GM21526 (cell line): Measurements from ENCODE around the gene OTOP2.
"Not testable (repeated sequence)": the region's sequence is repeated elsewhere in the genome, so short reads cannot be mapped to it uniquely, and the experiment has no call there.

Experiments used
- ATAC-seq: cut with Tn5 transposase; IDR thresholded peaks from one replicate; pipeline ENCODE4 v1.9.1; 2021; ENCODE audit warnings: moderate library complexity; ENCODE audit not compliant: unreplicated experiment, low FRiP score

Gene OTOP2

DNA sequence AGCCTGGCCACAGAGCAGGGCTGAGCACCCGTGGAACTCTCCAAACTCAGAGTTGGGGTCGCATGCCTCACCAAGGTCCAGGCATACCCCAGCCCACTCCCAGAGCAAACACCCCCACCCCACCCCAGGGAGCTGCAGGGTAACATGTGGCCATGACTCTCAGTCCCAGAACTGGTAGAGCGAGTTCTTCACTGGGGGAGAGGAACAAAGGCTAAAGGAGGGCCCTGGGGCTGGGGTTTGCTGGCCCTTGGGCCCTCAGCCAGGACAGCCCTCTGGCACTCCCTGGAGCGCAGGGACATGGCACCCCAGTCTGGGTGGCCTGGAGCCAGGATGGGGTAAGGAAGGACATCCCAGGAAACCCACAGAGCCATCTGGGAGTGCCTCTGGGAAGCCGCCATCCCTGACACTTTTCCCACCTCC, 44.3 kb downstream of the OTOP2 start:
- ATAC-seq: no peak

DNA sequence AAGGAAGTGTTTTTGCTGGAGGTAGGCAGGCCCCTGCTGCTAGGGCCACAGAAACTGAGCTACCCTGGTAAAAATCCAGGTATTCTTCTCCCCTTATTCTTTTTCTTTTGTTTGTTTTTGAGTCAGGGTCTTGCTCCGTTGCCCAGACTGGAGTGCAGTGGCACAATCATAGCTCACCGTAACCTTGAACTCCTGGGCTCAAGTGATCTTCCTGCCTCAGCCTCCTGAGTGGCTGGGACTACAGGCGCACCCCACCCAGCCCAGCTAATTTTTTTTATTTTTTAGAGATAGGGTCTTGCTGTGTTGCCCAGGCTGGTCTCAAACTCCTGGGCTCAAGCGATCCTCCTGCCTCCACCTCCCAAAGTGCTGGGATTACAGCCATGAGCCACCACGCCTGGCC, 45.4 kb downstream of the OTOP2 start:
- not testable (repeated sequence) for ATAC-seq

DNA sequence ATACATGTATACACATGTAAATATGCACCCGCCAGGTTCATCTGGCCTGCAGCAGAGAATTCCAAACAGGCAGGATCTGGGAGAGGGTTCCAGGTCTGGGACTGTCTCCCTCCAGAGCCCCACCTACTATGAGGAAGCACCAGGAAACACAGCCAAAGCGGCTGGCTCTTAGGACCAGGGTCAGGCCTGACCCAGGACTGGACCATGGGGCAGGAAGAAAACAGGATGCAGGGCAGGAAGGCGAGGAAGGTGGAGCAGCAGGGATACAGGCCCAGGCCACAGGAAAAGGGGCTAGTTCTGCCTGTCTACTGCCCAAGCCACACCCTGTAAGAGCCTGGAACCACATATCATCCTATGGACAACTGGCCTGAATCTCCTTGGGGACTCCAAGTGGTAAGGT, 46.3 kb downstream of the OTOP2 start:
- no peak for ATAC-seq

DNA sequence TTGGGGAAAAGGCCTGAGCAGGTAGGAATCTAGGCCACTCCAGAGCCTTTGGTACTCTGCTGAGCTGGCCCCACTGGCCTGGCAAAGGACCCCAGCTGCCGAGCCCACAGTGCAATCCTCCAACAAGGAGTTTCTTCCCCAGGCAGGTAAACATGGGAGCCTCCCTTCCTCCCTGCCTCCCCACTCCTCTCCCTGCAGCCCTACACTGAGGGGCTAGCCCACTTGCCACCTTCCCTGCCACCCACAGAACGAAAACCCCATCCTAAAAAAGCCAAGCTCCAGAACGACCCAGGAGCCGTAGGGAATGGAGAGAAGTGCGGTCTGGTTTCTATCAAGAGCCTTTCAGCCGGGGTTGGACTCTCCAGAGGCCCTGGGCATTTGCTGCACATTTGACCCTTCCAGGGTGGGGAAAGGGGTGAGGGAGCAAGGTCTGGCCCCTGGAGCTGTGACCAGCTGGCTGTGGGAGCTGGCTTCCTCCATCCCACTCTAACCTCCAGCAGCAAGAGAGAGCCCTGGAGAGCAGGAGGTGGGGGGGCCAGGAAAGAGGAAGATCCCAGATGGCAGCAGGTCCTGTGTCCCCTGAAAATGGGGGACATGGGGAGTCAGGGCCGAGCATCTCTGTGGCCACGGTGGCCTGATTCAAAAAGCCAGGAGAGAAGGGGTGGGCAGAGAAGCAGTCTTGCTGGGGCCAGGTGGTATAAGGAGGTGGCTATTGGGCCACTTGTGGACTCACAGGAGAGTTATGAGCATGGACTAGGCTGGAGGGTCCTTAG, 47.2 kb downstream of the OTOP2 start:
- ATAC-seq: no peak

DNA sequence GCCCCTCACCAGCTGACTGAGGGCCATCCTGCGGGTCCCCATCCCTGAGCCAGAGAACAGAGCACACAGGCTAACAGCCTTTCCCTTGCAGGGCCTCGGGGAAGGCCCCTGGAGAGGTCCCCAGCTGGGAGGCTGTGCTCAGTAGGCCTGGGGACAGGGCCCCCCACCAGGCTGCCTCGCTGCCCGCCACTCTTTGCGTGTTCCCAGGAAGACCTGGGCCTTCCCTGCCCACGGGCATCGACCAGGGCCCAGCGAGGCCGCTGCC, 47.7 kb downstream of the OTOP2 start:
- no peak for ATAC-seq

DNA sequence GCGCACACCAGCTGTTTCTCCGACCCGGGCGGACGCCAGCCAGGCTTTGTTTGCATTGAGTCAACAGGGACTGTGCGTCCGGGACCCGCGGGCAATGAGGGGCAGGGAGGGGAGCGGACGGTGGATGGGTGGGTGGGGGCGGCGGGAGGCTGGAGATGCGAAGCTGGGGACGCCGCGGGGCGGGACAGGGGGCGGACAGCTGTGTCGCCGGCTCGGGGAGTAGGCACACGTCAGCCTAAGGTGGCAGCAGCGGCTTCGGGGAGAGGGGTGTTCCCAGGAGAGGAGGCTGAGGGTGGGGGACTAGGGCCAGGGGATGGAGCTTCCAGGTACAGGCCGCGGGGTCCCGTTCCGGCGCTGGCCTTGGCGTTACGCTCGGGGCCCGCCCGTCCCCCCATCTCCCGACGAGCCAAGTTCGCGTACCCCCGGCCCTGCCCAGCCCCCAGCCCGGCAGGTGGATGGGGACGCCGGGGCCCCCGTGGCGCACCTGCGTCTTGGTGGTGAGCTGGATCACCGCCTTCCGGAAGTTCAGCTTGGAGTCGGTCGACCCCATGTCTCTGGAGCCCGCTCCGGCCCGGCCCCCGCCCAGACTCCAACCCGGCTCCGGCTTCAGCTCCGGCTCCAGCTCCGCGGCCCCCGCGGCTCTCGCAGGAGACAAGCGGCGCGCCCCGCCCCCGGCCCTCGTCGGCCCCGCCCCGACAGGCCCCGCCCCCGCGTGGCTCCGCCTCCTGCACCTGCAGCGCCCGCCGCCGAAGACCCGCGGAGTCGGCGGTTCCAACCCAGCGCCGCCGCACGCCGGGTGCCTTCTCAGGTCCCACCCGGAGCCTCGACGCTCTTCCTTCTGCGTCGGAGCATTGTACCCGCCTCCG, 48.3 kb downstream of the OTOP2 start, which contains the start of gene HID1:
Gene HID1 (minus strand): TSS at position 653 of the 866 bp plus-strand sequence. CDS start 103 bp downstream, at position 550.
- ATAC-seq: no peak

DNA sequence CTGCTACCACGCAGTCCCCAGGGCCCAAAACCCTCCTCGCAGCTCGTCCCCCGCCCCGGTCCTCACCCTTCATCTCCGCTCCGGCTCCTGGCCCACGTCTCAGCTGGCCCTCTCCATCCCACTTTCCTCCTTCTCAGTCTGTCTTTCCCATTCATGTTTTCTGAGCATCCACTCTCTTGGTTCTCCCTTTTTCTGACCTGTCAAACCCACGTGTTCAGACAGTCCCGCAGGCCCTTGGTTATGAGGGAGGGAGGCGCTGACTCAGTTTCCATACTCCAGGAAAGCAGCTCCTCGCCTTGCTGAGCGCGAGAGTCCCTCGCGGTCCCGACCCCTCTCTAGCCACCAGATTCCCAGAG, 48.9 kb downstream of the OTOP2 start:
- no peak for ATAC-seq

DNA sequence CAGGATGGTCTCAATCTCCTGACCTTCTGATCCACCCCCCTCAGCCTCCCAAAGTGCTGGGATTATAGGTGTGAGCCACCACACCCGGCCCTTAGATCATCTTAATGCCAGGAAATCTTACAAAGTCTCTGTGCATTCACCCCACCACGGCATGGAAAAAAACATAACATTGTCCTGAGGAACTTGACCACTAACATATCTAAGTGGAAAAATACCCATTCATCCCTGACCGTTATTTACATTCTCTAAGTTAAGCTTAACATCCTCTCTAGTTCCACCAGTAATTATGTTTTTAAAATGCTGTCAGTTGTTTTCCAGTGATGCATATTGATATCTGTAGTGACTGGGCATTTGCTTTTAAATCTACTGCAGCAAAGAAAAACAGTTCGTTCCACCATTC, 51.9 kb downstream of the OTOP2 start:
- ATAC-seq: no peak

DNA sequence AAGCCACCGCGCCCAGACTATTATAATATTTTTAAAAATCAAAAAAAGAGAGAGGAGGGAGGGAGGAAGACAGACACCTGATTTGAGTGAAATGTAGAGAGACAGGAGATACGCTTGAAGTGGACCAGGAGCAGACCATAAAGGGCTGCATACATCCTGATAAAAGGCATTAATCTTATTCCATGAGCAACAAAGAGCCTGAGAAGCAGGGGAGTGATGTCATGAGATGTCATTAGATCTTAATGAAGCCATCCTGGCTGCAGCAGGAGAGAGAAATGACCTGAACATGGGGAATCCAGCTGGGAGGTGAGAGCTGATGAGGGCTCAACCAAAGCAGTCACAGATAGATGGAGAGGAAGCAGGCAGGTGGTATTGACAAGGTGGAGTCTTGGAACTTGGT, 53.7 kb downstream of the OTOP2 start:
- ATAC-seq: no peak

DNA sequence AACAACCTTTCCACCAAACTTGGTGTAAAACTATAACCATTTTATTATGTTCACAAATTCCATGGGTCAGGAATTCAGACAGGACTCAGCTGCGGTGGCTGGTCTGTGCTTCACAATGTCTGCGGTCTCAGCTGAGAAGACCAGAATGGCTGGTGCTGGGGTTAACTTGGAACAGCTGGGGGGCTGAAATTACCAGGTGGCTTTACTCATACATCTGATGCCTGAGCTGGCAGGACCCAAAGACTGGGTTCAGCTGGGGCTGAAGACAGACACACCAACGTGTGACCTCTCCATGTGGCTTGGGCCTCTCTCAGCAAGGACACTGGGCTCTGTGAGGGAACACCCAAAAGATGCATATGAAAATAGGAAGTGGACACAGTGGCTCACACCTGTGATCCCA, 54.2 kb downstream of the OTOP2 start:
- no peak for ATAC-seq

DNA sequence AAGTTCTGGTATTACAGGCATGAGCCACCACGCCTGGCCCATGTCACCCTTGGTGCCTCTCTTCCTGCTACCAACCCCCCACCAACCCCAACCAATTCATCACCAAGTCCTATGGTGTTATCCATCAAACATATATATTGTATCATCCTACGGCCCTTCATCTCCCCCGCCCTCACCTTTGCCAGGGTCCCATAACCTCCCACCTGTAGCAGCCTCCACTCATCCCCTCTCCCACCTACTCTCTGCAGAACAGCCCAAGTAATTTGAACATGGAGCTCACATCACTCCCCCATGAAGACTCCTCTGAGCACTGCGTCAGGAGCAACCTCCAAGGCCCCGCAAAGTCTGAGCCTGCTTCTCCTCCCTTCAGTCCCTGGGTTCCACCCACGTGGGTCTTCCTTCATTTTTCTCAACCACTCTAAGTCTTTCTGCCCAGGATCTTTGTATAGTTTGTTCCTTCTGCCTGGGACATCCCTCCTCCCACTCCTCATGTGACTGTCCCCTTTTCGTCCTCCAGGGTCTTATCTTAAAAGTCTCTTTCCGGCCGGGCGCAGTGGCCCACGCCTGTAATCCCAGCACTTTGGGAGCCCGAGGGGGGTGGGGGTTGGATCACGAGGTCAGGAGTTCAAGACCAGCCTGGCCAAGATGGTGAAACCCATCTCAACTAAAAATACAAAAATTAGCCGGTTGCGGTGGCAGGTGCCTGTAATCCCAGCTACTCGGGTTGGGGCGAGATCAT, 55.5 kb downstream of the OTOP2 start:
- ATAC-seq: no peak

DNA sequence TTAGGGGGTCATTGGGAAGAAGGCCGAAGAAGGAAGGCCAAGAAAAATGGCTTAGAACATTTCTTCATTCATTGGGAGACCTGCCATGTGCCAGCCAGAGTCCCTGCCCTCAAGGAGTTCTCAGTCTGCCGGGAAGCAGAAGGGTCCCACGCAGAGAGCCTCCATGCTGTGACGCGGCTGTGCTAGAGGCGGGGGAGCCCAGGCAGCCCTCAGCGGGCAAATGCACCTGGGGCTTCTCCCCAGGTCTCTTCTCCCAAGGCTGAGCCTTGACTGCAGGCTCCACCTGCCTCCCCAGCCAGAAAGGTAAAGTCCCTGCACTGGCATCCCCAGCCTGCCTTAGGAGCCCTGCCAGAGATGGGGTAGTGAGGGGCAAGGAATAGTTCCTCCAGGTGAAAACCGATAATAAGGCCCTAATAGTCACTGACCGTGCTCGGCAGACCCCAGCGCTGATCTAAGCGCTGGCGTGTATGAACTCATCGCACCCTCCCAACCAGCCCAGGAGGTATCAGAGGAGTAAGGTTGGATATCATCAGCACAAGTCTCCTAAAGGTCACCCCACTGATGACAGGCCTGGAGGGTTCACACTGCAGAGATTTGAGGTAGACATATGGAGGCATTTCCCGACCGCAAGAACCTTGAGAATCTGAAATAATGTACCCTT, 57.4 kb downstream of the OTOP2 start:
- ATAC-seq: no peak

DNA sequence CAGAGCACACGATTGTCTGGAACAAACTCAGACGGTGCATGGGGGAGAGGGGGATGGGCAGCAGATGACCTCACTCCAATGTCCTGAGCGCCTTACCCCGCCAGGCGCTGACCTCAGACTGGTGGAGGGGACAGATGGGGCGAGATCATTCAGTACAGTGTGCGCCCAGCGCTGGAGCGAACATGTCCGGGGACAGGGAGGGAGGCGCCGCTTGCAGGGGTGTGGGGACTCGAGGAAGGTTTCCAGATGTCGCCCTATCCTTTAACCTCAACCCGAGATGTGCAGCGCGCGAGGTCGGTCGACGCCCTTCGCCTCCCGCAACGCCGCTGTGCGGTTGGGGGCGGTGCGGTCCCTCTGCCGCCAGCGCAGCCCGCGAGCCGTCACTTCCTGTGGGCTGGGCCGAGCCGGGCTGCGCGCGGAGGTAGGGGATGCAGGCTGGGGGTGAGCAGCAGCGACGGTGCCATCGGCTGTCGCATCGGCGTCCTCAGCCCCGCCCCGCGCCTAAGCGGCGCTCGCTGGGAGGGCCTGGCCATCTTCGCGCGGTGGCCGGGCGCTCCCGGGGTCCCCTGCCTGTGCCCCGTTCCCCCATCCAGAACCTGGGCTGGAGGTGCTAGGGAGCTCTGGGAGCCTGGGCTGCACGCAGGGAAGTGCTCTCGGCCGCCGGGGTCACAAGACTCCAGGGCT, 58.0 kb downstream of the OTOP2 start:
- ATAC-seq: no peak

DNA sequence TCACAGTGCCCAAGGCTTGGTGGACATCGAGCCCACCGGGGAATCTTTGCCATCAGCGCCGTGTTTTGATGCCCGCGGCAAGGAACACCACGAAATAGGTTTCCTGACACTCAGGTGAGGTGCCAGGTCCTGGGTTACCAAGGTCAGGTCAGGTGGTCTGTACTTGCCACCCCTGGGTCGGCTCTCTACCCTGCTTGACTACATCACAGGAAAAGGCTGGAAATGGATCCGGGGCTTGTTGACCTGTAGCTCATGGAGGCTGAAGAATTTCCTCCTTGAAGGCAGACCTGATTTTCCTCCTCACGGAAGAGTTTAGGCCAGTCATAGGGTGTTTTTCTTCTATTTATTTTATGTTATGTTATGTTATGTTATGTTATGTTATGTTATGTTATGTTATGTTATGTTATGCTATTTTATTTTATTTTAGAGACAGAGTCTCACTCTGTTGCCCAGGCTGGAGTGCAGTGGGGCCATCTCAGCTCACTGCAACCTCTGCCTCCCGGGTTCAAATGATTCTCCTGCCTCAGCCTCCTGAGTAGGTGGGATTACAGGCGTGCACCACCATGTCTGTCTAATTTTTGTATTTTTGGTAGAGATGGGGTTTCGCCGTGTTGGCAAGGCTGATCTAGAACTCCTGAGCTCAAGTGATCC, 58.7 kb downstream of the OTOP2 start:
- not testable (repeated sequence) for ATAC-seq
